GM21723 (cell line): ENCODE results near the gene EPB41L5.
A peak's percentile ranks its signal among the peaks of the same experiment; 100 is the strongest.

Source experiments
- ATAC-seq: cut with Tn5 transposase; IDR thresholded peaks from one replicate; pipeline ENCODE4 v1.9.1; 2021; ENCODE audit warnings: mild to moderate bottlenecking, moderate library complexity; ENCODE audit not compliant: unreplicated experiment

The EPB41L5 gene

DNA sequence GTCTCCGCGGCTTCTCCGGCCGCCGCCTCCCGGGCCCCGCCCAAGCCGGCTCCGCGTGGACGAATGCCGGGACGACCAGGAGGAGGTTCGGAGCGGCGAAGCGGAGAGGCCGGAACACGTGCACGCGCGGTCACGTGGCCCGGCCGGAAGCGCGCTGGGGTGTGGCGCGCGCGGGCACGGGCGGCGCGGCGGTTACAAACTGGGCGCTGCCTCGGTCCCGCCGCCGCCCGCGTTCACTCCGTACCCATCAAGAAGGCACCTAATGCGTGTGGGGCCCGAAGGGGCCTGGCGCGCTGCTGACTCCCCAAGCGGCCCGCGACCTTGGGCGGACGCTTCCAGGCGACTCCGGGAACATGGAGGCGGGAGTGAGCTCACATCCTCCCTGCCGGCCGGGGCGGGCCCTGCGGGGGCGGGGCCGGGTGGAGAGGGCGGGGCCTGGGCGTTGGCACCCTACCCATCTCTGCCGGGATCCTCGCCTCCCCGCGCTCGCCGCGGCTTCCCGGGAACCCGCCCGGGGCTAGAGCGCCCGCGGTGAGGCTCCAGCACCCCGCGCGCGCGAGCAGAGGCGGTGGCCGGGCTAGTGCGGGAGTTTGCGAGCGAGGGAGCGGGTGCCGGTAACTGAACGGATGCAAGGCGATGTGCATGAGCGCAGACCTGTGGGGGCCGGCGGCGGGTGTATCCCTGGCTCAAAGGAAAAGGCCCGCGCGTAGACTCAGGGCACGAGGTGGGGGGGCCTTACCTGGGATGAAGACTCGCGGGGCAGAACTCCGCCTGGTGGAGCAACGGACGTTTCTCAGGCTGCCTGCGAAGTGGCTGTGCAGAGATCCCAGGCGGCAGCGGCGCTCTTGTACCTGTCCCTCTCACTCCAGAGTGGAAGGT lies 210.4 kb downstream of the EPB41L5 start, which contains the start of gene TMEM185B:
TSS of gene TMEM185B (minus strand) at position 367 of the 879 bp plus-strand sequence. CDS start 424 bp downstream, outside the sequence.
- ATAC-seq: peak; percentile 94

DNA sequence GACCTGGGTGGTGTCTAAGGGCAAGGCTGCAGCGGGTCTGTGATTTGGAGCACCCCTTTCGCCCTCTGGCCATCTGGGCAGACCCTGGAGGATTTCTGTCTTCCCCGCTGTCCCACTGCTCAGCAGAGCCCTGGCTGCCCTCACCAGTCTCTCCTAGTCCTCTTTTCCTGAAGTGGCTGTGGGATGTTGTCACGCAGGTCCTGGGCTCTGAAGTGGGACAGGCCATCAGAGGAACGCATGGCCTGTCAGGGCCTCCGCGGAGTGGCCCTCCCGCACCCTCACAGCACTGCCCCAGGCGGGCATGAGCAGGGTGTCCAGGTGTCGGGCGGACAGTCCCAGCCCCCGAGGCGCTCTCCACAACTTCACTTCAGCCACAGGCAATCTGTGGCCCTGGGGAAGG lies 211.4 kb downstream of the EPB41L5 start:
- no peak for ATAC-seq

DNA sequence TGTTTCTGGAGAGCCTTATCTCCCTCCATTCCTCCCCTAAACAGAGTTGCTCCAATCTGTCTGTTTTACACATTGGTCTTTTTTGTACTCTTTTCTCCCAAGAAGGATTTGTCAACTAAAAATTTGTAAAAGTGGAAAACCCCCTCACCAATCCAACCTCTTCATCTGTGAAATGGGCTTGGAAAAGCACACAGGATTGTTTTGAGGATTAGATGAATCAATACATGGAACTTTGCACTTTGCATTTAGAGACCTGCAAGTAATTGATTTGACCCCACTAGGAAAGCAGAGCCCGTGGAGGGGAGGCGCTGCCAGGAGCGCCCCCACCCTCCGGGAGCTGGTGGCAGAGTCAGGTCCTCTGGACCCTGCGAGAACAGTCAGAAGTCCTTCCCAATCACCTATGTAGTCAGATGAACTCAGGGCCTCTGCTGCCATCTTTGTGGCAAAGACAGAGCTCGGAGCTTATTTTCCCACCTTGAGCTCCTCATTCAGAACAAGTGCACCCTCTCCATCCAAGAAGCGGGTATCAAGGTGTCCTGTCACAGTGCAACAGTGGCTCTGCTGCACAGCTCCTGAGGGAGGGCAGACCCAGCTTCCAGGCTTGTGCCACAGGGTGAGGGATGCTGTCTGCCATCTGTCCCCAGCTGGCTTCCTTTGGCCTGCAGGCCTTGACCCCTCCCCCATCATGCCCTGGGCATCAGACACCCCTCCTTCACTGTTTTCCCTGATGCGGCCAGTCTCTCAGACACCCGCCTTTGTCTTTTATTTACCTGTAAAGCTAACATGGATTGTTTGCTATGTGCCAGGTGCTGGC lies 212.1 kb downstream of the EPB41L5 start:
- no peak for ATAC-seq

DNA sequence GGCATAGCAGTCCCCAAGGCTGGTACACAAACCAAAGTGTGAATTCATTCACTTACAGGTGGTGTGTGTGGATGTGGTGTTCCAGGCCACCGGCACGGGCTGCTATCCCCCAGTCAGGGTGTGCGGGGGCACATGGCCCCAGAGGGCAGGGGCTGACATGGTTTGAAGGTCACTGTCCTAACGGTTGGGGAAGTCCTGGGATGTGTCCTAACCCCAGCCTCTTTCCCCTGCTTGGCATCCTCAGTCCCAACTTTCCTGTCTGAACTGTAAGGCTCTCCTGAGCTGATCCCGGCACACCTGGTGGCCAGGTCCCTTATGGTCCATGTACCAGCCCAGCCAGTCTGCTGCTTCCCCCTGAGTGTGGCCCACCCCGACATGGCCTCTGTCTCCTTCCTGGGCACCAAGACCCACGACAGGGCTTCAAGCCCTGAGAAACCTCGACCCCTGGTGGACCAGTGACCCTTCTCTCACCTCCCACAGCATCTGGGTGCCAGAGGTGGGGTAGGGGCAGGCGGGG lies 212.7 kb downstream of the EPB41L5 start:
- ATAC-seq: no peak

DNA sequence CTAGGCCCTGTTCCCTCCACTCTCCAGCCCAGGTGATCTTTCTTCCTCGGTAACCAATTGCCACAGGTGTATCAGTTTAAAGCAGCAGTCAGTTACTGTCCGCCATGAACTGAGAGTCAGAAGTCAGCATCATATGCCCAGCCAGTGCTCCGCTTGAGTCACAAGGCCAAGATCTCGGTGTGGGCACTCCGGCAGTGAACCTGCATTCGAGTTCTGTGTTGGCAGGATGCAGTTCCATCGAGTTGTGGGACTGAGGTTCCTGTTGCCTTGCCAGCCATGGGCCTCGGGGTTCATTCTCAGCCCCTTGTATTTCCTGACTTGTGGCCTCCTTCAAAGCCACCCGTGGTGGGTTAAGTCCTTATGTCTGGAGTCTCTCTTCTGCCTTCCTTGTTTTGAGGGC lies 213.4 kb downstream of the EPB41L5 start:
- ATAC-seq: no peak

DNA sequence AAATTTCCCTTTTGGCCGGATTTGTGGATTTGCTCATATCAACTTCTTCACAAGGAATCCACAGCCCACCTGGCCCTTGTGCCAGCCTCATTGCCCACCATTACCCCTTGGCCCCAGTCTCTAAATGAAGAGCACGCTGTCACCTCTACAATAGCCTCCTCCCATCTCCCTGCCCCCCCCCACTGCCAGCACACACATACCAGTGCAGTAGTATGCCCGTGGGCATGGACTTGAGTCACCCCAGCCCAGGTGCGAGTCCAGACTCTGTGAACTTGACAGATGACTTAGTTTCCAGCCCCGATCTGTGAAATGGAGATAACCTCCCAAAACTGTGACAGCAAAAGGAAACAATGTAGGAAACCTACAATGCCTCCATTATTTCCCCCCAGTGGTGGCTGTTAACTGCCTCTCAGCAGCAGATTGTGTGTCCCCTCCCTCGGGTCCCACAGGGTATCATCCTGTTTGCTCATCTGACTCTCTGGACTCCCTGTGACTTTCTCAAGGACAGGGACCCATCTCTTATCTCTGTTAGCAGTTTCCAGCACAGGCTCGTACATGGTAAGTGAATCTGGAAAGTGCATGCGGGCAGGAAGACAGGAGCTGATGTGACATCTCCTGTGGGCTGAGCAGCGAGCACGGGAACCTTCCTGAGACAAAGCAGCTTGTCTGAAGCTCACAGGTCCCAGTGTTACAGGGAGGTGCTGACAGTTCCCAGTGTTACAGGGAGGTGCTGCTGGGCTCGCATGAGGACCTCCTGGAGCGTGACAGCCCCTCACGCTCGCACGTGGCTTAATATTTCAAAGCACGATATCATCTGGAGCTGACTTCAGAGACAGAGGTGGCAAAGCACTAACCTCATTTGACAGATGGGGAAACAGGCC lies 214.5 kb downstream of the EPB41L5 start:
- no peak for ATAC-seq

DNA sequence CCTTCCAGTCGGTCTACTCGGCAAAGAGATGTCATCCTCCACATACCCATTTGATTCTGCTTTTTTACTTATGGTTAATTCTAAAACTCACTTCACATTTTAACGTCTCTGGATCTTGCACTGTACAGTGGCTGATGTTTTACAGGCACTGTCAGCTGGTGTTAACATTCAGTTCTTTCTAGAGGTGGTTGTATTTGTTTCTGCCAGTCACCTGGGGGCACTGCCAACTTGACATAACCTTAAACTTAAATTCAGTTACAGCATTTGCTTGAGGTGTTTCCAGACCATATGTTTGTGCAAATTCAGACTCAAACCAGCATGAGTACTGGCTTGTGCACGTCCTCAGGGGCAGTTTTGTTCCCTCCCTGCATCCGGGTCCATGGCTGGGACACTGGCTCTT lies 215.6 kb downstream of the EPB41L5 start:
- no peak for ATAC-seq
